Right lobe of liver (tissue), 4 donors: ENCODE data around the gene PFN3.

Source experiments
- POLR2A ChIP-seq: fragments of 450-650 bp; IDR thresholded peaks from one replicate; pipeline ENCODE4 v1.6.1; 2017; ENCODE audit warnings: antibody characterized with exemption, mild to moderate bottlenecking
- TF ChIP-seq, protein P1 (sequence below), 4 donors: fragments of 200-600 bp in 3 of 4; fragments of 450-650 bp in 1 of 4; IDR thresholded peaks; one replicate each; pipeline versions ENCODE4 v1.5.1 to v1.8.0; 2016 to 2022; ENCODE audit warnings: antibody characterized with exemption in 4 of 4, mild to moderate bottlenecking in 2 of 4
- donor health status: DM: no; HTN: no; CAD: no.
- donor health status: DM: no; HTN: no; CAD: no.
- donor health status: DM: no; HTN: yes; CAD: no.

DNA sequence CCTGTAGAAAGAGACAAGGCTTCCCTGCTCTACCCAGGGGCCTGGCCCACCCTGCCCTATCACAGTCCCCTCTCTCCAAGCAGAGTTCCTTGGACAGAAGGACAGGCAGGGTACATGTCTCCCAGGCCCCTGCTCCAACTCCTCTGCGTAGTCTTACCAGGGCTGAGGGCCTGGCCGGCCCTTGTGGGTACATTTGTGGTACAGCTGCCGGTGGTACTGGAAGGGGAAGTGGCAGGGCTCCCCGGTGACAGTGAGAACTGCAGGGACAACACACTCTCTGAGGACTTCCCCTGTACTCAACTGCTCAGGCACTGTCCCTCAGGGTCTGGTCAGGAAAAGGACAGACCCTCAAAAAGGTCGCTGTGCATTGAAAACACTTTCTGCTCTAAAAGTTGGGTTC is 5.3 kb upstream of the PFN3 start:
- TF ChIP-seq, protein P1, sequence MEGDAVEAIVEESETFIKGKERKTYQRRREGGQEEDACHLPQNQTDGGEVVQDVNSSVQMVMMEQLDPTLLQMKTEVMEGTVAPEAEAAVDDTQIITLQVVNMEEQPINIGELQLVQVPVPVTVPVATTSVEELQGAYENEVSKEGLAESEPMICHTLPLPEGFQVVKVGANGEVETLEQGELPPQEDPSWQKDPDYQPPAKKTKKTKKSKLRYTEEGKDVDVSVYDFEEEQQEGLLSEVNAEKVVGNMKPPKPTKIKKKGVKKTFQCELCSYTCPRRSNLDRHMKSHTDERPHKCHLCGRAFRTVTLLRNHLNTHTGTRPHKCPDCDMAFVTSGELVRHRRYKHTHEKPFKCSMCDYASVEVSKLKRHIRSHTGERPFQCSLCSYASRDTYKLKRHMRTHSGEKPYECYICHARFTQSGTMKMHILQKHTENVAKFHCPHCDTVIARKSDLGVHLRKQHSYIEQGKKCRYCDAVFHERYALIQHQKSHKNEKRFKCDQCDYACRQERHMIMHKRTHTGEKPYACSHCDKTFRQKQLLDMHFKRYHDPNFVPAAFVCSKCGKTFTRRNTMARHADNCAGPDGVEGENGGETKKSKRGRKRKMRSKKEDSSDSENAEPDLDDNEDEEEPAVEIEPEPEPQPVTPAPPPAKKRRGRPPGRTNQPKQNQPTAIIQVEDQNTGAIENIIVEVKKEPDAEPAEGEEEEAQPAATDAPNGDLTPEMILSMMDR (IDR thresholded peaks at IDR 0.05): no peak
- no peak for TF ChIP-seq POLR2A
